Fibroblast of lung (primary cell): Measurements from ENCODE around the gene ZBTB7C. TPM values are rescaled to one million over a fixed set of nuclear protein-coding genes. Genes with fewer than 3 reads are reported as not detected.

ENCODE experiments used
- DNase-seq, 2 donors: peaks; one replicate each; pipeline versions ENCODE4 v3.0.0 to v3.0.0-alpha.2; 2010; ENCODE audit warnings: low read depth in 2 of 2
- H2AFZ ChIP-seq: 2 replicates; pipeline ENCODE4 v1.5.1; 2012; ENCODE audit warnings: low read length, control low read depth, inconsistent platforms
- H3K27ac ChIP-seq: 2 replicates; pipeline ENCODE4 v1.5.1; 2011; ENCODE audit warnings: low read length, control low read depth; ENCODE audit not compliant: insufficient read depth
- H3K27me3 ChIP-seq: 2 replicates; pipeline ENCODE4 v1.5.1; 2011; ENCODE audit warnings: mild to moderate bottlenecking, low read length; ENCODE audit not compliant: control insufficient read depth, insufficient read depth
- H3K36me3 ChIP-seq: 2 replicates; pipeline ENCODE4 v1.5.1; 2011; ENCODE audit warnings: low read length; ENCODE audit not compliant: control insufficient read depth, insufficient read depth
- H3K4me1 ChIP-seq: 2 replicates; pipeline ENCODE4 v1.5.1; 2011; ENCODE audit warnings: low read length; ENCODE audit not compliant: control insufficient read depth, insufficient read depth; ENCODE audit errors: extremely low read depth
- H3K4me2 ChIP-seq: 2 replicates; pipeline ENCODE4 v1.5.1; 2011; ENCODE audit warnings: low read length, control low read depth; ENCODE audit not compliant: insufficient read depth; ENCODE audit errors: extremely low read depth
- H3K4me3 ChIP-seq, 4 experiments: fragments of 200-600 bp in 1 of 4; sonication (generic) in 1 of 4; replicated peaks in 1 of 4; 2 replicates each; pipeline ENCODE4 v1.5.1; 2011 to 2016; ENCODE audit warnings: low read length in 4 of 4, low read depth in 3 of 4, mild to moderate bottlenecking in 3 of 4, control low read depth in 2 of 4, inconsistent platforms in 1 of 4, mixed read lengths in 1 of 4; ENCODE audit not compliant: insufficient read depth in 1 of 4; ENCODE audit errors: control extremely low read depth in 1 of 4
- H3K79me2 ChIP-seq: 2 replicates; pipeline ENCODE4 v1.5.1; 2012; ENCODE audit warnings: mild to moderate bottlenecking, low read length, inconsistent platforms; ENCODE audit not compliant: control insufficient read depth, insufficient read depth
- H3K9ac ChIP-seq: 2 replicates; pipeline ENCODE4 v1.5.1; 2011; ENCODE audit warnings: mild to moderate bottlenecking, low read length, control low read depth; ENCODE audit not compliant: insufficient read depth
- H3K9me3 ChIP-seq: 2 replicates; pipeline ENCODE4 v1.5.1; 2012; ENCODE audit warnings: low read depth, low read length; ENCODE audit not compliant: control insufficient read depth, insufficient read depth
- H4K20me1 ChIP-seq: 2 replicates; pipeline ENCODE4 v1.5.1; 2011; ENCODE audit warnings: low read length; ENCODE audit not compliant: control insufficient read depth, insufficient read depth; ENCODE audit errors: extremely low read depth
- EZH2 ChIP-seq: IDR thresholded peaks from 2 replicates; pipeline ENCODE4 v1.5.1; 2012; ENCODE audit warnings: low read length, control low read depth, mild to moderate bottlenecking; ENCODE audit errors: missing control alignments
- polyA plus RNA-seq, 2 donors: library from polyadenylated mRNA; depleted of rRNA in 1 of 2; stranded (reverse) in 1 of 2; unstranded in 1 of 2; fragments of >200 nt; gene quantifications; 2 replicates each; pipeline ENCODE4 v1.2.1, GENCODE V29; 2011 to 2012; ENCODE audit warnings: missing spikeins in 1 of 2
- total RNA-seq: library from RNA; depleted of rRNA; stranded (reverse); fragments of >200 nt; gene quantifications from 2 replicates; pipeline ENCODE4 v1.2.1, GENCODE V29; 2014
- TF ChIP-seq, protein P1 (sequence below), 2 donors: IDR thresholded peaks in 1 of 2; conservative IDR thresholded peaks in 1 of 2; 1 replicate in 1 of 2; 2 replicates in 1 of 2; pipeline ENCODE4 v1.5.1; 2011 to 2012; ENCODE audit warnings: low read length in 2 of 2, control low read depth in 1 of 2, inconsistent platforms in 1 of 2, low read depth in 1 of 2, mild to moderate bottlenecking in 1 of 2

ZBTB7C gene
- total and polyA plus RNA-seq, 2 donors (not counting 1 experiment from before 2014, with no cell fraction given) = 0.19 to 0.33 TPM

- TF ChIP-seq, protein P1, sequence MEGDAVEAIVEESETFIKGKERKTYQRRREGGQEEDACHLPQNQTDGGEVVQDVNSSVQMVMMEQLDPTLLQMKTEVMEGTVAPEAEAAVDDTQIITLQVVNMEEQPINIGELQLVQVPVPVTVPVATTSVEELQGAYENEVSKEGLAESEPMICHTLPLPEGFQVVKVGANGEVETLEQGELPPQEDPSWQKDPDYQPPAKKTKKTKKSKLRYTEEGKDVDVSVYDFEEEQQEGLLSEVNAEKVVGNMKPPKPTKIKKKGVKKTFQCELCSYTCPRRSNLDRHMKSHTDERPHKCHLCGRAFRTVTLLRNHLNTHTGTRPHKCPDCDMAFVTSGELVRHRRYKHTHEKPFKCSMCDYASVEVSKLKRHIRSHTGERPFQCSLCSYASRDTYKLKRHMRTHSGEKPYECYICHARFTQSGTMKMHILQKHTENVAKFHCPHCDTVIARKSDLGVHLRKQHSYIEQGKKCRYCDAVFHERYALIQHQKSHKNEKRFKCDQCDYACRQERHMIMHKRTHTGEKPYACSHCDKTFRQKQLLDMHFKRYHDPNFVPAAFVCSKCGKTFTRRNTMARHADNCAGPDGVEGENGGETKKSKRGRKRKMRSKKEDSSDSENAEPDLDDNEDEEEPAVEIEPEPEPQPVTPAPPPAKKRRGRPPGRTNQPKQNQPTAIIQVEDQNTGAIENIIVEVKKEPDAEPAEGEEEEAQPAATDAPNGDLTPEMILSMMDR (conservative IDR thresholded peaks at IDR 0.05 in 1 of 2, IDR thresholded peaks at IDR 0.05 in 1 of 2; ENCODE audit: low read depth in 1 of 2, low read length in 2 of 2) = no peak
- no peak overlapping the region for H3K9ac ChIP-seq
- no peaks in the 10 kb centered on the region for H3K27me3 ChIP-seq
- H3K36me3 ChIP-seq = no peaks in the 10 kb centered on the region
- H3K4me1 ChIP-seq = no peaks in the 10 kb centered on the region
- H2AFZ ChIP-seq = no peak overlapping the region
- H3K9me3 ChIP-seq = no peaks in the 10 kb centered on the region
- H3K4me3 ChIP-seq = no peak overlapping the region
- no peak overlapping the region for H3K4me2 ChIP-seq
- H3K79me2 ChIP-seq = no peaks in the 10 kb centered on the region
- DNase-seq = no peak
- H4K20me1 ChIP-seq = no peaks in the 10 kb centered on the region
- H3K27ac ChIP-seq = no peak overlapping the region
These were observed 45.0 kb downstream of the ZBTB7C start for GRCh38 chr18:48364146-48364545.

- Histone ChIP-seq H3K4me2 (no peak overlapping the region), H3K27ac (no peak overlapping the region), H3K36me3 (no peaks in the 10 kb centered on the region), H3K79me2 (no peaks in the 10 kb centered on the region), H3K4me3 (no peak overlapping the region), H3K9me3 (no peaks in the 10 kb centered on the region), H3K27me3 (no peaks in the 10 kb centered on the region), H3K4me1 (no peaks in the 10 kb centered on the region), H3K9ac (no peak overlapping the region), H2AFZ (no peak overlapping the region), H4K20me1 (no peaks in the 10 kb centered on the region)
- DNase-seq = no peak
- TF ChIP-seq, protein P1 (conservative IDR thresholded peaks at IDR 0.05 in 1 of 2, IDR thresholded peaks at IDR 0.05 in 1 of 2; ENCODE audit: low read depth in 1 of 2, low read length in 2 of 2) = no peak
- TF ChIP-seq EZH2 = no peak
These were observed 46.0 kb downstream of the ZBTB7C start for GRCh38 chr18:48363175-48363574.

DNA sequence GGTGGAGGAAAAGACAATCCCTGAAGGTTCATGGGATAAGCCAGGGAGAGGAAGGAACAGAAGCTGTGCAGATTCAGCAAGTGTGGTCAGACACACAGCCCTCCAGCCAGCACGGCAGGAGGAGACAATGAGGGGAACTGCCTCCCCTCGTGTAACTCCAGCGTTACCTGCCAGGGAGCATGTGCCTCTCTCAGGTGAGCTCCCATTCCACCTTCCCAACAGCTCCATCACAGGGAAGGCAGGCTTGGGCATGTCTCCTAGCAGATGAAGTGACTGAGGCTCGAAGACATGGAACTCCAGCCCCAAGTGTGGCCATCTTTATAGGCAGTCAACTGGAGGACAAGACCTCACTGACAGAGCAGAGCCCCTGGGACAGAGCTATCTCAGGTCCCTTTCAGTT is 47.4 kb downstream of the ZBTB7C start:
- Histone ChIP-seq H3K36me3 (no peaks in the 10 kb centered on the region), H3K27ac (no peak overlapping the region), H3K4me2 (no peak overlapping the region), H3K79me2 (no peaks in the 10 kb centered on the region), H3K27me3 (no peaks in the 10 kb centered on the region), H4K20me1 (no peaks in the 10 kb centered on the region), H3K9ac (no peak overlapping the region), H2AFZ (no peak overlapping the region), H3K4me1 (no peaks in the 10 kb centered on the region), H3K4me3 (no peak overlapping the region), H3K9me3 (no peaks in the 10 kb centered on the region)
- DNase-seq = no peak
- TF ChIP-seq, protein P1 (conservative IDR thresholded peaks at IDR 0.05 in 1 of 2, IDR thresholded peaks at IDR 0.05 in 1 of 2; ENCODE audit: low read depth in 1 of 2, low read length in 2 of 2) = no peak
- no peak for TF ChIP-seq EZH2
